ENCODE results near the gene SOBP.

DNA sequence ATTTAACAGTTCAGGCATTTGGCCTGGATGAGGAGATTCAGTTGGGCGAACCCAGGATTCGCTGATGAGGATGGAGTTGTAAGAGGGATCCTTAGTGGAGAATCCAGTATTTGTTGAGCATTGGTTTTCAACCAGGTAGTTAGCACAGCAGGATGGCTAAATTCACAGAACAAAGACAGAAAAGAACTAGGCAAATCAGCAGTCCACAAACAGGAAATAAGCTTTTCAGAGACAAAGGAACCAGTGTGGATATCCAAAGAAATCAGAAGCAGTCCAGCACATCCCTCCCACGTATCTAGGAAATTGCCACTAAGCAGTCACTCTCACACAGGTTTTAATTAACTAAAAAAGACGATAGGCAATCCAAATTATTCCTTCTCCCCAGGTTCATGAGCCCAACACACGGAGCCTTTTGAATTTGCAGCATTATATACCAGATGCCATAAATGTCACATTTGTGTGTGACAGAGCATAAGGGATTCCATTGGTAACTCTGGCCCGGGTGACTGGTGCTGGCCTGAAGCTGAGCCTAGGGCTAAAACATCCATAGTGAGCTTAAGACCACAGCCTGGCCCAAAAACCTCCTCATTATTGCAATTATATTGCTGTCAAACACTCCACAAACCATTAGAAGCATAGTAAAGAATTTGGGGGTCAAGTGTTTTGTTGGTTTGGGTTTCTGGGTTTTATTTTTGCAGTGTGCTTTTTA is 131.5 kb downstream of the SOBP start:
- TF ChIP-seq, protein P1, sequence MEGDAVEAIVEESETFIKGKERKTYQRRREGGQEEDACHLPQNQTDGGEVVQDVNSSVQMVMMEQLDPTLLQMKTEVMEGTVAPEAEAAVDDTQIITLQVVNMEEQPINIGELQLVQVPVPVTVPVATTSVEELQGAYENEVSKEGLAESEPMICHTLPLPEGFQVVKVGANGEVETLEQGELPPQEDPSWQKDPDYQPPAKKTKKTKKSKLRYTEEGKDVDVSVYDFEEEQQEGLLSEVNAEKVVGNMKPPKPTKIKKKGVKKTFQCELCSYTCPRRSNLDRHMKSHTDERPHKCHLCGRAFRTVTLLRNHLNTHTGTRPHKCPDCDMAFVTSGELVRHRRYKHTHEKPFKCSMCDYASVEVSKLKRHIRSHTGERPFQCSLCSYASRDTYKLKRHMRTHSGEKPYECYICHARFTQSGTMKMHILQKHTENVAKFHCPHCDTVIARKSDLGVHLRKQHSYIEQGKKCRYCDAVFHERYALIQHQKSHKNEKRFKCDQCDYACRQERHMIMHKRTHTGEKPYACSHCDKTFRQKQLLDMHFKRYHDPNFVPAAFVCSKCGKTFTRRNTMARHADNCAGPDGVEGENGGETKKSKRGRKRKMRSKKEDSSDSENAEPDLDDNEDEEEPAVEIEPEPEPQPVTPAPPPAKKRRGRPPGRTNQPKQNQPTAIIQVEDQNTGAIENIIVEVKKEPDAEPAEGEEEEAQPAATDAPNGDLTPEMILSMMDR (IDR thresholded peaks at IDR 0.05): no peak
- no peak for TF ChIP-seq ZFX (IDR thresholded peaks at IDR 0.05; ENCODE audit: borderline replicate concordance)

Data from 22Rv1 (cell line).